ENCODE measurements around the gene VWA3B. TPM values are rescaled to one million over a fixed set of nuclear protein-coding genes. Genes with fewer than 3 reads are reported as not detected.

VWA3B gene
- total and polyA plus RNA-seq, 12 donors: 0.06 to 1.4 (median 0.62) TPM; not detected in 1

DNA sequence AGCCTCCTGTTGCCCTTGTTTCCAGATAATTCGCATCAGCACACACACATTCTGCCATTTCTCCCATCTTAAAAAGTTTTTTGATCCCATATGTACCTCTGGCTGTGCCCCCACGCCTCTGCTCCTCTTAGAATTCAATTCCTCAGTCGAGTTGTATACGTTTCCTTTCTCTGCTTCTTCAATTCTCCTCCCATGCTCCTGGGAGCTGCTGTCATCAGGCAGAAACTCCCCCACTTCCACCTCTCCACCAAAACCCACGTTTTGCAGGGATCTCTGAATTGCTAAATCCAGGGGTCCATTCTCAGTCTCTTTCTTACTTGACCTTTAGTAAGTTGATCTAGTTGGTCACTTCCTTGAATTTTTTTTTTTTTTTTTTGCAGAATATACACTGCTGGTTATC, 98.8 kb downstream of the VWA3B start:
- H3K27ac ChIP-seq: no peak overlapping the region
- H3K4me3 ChIP-seq: no peak overlapping the region
- intact Hi-C loops (cut with DNase I): loop anchor here in 2 of 10 donors (5.0 to 10.0 kb wide), 2 partner anchors 378 to 381 kb away; no protein-coding TSS in a partner anchor
- no peaks in the 10 kb centered on the region for H3K36me3 ChIP-seq
- ATAC-seq (no peak), DNase-seq (no peak)
- peaks cover 0 to 9% (median 0%) of the 10 kb centered on the region in 9 donors for H3K4me1 ChIP-seq
- H3K27me3 ChIP-seq: no peaks in the 10 kb centered on the region
- 64 to 68% methylated on average over 5 of the region's 5 CpGs for WGBS, 2 donors
- no peaks in the 10 kb centered on the region for H3K9me3 ChIP-seq
- TF ChIP-seq, protein P1, sequence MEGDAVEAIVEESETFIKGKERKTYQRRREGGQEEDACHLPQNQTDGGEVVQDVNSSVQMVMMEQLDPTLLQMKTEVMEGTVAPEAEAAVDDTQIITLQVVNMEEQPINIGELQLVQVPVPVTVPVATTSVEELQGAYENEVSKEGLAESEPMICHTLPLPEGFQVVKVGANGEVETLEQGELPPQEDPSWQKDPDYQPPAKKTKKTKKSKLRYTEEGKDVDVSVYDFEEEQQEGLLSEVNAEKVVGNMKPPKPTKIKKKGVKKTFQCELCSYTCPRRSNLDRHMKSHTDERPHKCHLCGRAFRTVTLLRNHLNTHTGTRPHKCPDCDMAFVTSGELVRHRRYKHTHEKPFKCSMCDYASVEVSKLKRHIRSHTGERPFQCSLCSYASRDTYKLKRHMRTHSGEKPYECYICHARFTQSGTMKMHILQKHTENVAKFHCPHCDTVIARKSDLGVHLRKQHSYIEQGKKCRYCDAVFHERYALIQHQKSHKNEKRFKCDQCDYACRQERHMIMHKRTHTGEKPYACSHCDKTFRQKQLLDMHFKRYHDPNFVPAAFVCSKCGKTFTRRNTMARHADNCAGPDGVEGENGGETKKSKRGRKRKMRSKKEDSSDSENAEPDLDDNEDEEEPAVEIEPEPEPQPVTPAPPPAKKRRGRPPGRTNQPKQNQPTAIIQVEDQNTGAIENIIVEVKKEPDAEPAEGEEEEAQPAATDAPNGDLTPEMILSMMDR (IDR thresholded peaks at IDR 0.05): no peak

DNA sequence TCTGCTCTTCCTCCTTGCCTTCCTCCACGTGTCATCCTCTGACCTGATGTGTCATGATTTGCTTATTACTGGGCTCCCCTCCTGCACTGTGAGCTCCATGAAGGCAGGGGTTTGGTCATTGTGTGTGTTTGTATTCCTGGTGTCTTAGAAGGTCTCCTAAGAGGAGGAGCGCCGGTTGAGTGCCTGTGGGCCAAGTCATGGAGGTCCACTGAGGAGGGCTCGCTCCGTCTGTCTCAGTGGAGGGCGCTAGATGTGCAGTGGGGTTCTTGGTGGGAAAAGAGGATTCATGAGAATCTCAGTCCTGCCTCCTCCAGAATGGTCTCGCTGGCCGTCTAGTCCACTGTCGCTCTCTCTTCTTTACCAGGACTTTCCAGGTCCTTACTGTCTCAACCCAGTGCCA, 100.2 kb downstream of the VWA3B start:
- ATAC-seq: no peak
- Histone ChIP-seq H3K36me3 (no peaks in the 10 kb centered on the region), H3K27me3 (no peaks in the 10 kb centered on the region), H3K27ac (no peak overlapping the region), H3K4me1 (peaks cover 0 to 15% (median 0%) of the 10 kb centered on the region in 9 donors), H3K9me3 (no peaks in the 10 kb centered on the region), H3K4me3 (no peak overlapping the region)
- no peak for DNase-seq
- WGBS, 2 donors: 92 to 95% methylated on average over 9 of the region's 9 CpGs
- intact Hi-C loops (cut with DNase I): loop anchor here in 2 of 10 donors (5.0 to 10.0 kb wide), 2 partner anchors 380 to 382 kb away; no protein-coding TSS in a partner anchor
- TF ChIP-seq, protein P1 (IDR thresholded peaks at IDR 0.05): no peak

DNA sequence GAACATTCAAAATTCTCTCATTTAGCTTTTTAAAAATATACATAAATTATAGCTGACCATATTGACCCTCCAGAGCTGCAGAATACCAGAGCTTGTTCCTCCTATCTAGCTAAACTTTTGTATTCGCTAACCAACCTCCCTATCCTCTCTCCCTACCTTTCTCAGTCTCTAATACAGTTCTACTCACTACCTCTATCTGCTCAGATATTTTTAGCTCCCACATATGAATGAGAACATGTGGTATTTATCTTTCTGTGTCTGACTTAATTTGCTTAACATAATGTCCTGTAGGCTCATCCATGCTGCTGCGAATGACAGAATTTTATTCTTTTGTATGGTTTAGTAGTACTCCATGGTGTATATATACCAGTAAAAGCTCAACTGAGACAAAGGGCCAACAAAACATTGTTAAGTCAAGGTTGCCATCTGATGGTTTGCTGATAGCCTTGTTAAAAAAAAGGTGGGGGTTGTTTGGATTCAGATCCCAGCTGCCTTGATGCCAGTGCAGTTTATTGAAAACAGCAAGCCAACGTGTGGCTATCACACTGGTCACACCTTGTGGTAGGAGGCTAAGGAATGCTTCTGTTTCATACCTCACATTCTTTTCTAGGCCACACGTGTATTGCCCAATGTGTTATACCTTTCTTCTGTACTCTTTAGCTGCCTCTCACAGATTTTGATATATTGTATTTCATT, 101.5 kb downstream of the VWA3B start:
- Histone ChIP-seq H3K4me1 (peaks cover 0 to 15% (median 0%) of the 10 kb centered on the region in 9 donors), H3K27ac (no peak overlapping the region), H3K27me3 (no peaks in the 10 kb centered on the region), H3K4me3 (no peak overlapping the region), H3K9me3 (no peaks in the 10 kb centered on the region), H3K36me3 (no peaks in the 10 kb centered on the region)
- intact Hi-C loops (cut with DNase I): loop anchor here in 3 of 10 donors (1.0 to 10.0 kb wide), 3 partner anchors 34 to 384 kb away; no protein-coding TSS in a partner anchor
- 42 to 47% methylated on average over 4 of the region's 4 CpGs for WGBS, 2 donors
- TF ChIP-seq, protein P1 (IDR thresholded peaks at IDR 0.05): peak in 2 of 9 donors; percentile 16 to 31
- no peak for DNase-seq
- ATAC-seq: peak in 2 of 8 donors; percentile 56 to 59

DNA sequence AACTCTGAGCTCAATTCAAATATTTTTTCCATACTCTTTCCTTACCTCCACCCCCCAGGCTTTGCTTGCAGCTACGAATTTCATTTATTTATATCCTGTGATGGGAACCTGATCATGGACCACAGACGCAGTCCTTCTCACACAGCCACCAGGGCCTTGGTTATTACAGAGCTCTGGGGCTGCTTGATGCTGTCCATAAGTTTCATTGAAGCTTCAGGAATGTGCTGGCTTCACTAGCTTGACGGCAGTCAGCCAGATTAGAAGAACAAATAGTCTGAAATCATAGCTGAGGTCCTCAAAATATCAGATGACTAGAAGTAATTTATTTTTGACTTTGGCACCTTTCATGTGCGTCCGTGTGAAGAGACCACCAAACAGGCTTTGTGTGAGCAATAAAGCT, 104.9 kb downstream of the VWA3B start:
- DNase-seq (peak in 1 of 2 donors; percentile 13), ATAC-seq (peak in 7 of 8 donors; percentile 46 to 89 (median 78))
- TF ChIP-seq, protein P1 (IDR thresholded peaks at IDR 0.05): no peak
- Histone ChIP-seq H3K9me3 (no peaks in the 10 kb centered on the region), H3K4me3 (no peak overlapping the region), H3K36me3 (no peaks in the 10 kb centered on the region), H3K27me3 (peaks cover 0 to 7% (median 0%) of the 10 kb centered on the region in 7 donors), H3K27ac (peak overlapping the region in 3 of 10 donors; percentile 11 to 54 (median 42)), H3K4me1 (peaks cover 0 to 15% (median 0%) of the 10 kb centered on the region in 9 donors)
- WGBS, 2 donors: 23 to 37% methylated on average over 5 of the region's 5 CpGs
- intact Hi-C loops (cut with DNase I): loop anchor here in 1 of 10 donors (10.0 kb wide), 1 partner anchor 387 kb away; no protein-coding TSS in a partner anchor

All from heart right ventricle (tissue), 16 donors.